Measurements from ENCODE around the gene CXCR4.
"Not testable (repeated sequence)": the region's sequence is repeated elsewhere in the genome, so short reads cannot be mapped to it uniquely, and the experiment has no call there.

CXCR4 gene

DNA sequence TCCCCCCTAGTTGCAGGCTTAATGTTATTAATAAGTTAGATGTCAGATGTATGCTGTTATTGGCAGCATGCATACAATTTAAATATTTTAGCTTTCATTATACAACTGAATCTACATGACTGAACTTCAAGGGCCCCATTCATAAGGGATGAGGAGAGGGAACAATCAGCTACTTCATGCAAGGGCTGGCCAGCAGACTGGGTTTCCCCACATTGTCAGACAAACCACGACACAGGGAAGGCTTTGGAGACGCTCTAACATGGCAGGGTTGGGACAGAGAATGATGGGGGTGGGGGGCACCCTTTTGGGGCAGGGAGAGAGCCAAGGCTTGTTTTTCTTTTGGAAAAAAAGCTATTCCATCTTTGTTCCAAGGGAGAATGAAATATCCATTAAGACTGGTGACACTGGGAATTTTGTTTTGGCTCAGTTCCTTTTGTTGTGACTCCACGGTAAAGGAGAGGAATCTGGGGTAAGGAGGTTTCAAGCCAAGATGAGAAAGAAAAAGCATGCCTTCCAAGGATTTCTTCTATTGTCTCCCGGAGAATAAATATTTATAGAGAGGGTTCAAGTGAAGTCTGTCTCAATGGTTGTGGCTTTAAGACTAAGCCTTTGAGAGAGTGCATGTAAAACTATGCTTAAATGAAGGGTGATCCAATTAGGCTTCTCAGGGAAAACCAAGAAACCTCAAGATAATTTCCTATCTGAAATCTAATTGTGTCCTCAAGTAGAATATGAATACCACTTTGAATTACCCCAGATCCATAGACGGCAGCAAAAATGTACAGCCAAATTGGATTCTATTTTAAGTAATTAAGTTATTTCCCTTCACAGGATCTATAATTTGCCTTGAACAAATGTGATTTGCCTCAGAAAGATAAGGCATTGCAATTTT, 5.4 kb downstream of the CXCR4 start:
- no peak for DNase-seq

DNA sequence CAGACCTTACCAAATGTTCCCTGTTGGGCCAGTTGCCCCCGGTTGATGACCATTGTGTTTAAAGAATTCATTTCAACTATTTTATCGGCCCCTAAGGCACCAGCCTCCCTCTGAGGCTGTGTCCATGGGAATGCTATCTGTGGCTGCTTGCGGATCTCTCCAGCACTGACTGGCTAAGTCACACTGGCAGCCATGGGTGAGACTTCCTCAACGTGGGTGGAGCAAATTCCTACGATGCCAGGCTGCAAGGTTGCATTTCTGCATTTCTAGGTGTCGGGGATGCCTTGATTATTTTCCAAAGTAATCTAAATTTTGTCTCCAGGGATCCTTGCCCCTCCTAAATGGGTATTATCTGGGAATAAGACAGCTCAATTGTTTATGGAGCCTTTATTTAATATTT, 6.2 kb downstream of the CXCR4 start:
- no peak for DNase-seq

DNA sequence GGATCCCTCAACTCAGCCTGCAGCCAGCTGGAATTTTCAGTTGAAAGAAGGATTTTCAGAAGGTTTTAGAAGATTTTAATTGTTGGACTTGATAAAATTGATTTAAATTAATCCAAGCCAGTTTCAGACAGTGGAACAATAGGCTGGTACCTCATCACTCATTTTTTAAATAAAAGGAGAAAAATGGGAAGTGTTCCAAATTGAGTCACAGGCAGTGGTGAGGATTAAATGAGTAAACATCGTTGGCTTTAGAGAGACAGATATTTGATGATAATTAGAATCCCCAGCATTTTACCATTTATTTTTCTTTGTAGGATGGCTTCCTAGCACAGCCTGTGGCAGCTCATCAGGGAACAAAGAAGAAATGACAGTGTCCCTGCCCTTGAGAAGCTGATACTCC, 7.4 kb downstream of the CXCR4 start:
- DNase-seq = no peak

DNA sequence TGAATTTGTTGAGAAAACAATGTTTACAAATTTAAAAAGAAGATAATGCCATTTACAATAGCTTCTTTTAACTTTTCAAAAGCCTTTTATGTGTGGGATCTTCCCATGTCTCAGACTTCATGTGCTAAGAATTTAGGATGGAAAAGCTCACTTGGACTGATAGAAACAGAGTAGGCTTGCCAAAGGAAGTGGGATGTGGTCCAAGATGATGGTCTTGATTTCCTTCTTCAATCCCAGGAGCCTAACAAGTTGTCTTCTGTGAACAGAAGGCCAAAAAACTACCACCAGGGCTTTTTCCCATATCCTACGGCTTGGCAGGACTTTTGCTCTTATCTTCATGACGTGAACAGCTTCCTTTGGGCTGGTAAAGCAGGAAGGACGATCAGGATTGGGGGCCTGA, 9.5 kb downstream of the CXCR4 start:
- DNase-seq = no peak

DNA sequence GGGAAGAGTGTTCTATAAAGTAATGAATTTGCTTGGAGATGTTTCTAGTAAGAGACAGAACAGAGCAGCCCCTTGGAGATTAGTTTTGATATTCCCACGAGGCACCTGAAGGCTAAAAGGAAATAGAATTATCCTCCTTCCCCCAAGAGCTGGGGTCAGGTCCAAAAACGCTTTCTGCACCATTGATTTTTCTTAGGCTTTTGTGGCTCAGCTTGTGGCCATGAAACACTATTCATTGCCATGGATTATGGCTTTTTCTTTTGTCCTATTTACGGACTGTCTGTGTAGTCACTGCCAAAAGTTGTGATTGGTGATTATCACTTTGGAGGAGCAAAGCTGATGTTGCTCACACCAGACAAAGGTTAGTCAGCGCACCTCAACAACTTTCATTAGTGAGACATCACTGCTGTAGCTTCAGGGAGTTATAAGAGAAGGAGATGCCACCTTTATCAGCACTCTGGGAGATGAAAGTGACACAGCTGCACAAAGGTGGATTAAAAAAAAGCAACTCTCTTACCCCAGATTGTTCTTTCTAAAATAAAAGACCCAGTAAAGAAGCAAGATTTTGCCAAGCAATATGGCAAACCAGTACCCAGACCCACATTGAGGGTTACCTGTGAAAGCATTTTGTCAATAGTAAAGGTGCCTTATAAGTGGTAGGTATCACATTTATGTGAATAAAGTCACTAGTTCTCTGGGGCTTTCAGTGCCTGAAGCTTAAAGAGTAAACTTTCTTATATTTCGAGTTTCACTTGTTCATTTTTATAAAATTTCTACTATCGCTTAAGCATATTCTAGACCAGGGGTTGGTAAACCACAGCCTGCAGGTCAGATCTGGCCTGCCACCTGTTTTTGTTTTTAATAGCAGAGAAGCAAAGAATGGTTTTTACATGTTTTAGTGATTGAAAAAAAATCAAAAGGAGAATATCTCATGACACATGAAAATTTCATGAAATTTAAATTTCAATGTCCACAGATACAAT, 10.6 kb downstream of the CXCR4 start:
- DNase-seq = no peak

DNA sequence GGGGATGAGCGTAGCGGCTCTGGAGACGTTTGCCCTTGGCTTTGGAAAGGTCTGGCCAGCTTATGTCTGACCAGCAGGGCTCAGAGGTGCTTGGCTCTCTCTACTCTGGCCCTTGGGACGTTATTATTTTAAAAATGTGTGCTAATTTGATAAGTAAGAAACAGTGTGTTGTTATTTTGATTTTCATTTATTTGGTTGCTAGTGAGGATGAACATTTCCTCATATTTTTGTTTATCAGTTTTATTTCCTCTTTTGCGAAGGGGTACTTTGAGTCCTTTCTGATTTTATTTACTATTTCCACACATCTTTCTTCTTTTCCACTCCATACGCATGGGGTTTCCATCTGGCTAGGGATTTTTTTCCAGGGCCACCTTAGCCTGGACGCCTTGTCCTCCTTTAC, 11.4 kb downstream of the CXCR4 start:
- DNase-seq = no peak

DNA sequence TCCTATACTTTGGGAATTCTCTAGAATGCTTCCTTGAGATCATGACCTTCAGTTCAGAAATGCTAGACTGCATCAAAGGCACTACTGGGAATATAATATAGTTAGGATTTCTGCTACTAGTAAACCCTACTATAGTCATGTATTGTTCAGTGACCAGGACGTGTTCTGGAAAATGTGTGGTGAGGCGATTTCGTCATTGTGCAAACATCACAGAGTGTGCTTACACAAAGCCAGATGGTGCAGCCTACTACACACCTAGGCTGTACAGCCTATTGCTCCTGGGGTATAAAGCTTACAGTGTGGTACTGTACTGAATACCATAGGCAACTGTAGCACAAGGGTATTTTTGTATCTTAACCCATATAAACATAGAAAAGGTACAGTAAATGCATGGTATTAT, 13.0 kb downstream of the CXCR4 start:
- DNase-seq = no peak

DNA sequence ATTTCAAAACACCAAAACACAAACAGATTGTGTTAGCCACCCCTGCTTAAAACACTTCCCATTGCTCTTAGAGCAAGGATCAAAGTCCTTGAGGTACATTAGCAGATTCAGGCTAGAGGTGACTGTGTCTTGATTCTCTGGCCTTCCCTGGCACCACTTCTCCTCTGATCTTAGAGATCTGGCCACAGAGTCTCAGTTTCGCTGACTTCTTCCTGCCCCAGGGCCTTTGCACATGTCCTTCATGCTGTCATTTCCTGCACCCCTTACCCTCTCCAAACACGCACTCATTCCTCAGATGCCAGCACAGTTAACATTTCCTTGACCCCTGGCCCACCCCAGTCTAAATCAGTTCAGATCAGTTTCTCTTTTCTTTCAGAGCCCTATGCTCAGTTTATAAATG, 16.9 kb downstream of the CXCR4 start:
- DNase-seq = no peak

DNA sequence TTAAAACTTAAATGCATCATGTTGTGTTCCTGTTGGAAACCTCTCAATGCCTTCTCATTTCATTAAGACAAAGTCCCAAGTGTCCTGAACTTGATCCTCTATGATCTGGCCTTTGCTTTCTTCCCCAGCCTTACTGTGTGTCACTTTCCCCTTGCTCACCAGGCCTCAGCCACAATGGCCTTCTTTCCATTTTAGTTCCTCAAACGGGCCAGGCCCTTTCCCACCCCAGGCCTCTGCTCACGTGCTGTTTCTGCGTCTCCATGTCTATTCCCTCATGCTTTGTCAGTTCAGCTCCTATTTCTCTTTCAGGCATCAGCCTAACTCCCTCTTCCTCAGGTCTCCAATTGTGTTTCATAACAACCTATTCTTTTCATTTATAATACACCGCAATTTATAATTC, 19.5 kb downstream of the CXCR4 start:
- no peak for DNase-seq

DNA sequence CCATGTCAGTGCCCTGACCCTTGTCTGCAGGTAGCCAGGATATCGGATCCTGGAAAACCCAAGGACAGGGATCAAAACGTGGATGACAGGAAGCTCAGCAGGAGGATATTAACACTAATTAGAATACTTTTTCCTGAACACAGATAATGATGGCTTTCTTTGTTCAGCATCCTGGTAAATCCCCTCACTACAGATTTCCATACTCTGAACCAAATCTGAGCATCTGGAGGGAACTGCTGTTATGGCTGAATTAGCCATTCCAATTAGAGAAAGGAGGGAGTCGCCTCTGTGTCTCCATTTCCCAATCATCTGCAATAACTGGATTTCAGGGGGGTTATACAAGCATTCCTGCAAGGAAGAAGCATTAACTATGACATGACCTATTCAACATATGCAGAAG, 24.4 kb downstream of the CXCR4 start:
- DNase-seq = no peak

DNA sequence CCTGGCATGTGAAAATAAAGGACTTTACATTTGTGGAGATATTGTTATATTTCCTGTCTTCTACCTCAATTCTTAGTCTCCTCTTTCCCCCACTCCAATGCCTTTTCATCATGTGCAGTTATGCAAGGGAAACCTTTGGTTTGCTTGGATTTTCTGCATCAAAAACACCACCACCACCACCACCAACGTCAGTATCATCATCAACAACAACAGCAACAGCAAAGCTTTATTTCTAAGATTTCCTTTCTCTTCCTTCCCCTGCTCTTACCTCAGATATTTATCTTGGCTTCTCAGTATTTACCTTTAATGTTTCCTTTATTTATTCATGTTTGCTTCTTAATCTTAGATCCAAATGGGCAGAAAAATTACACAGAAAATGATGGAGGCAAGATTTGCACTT, 26.1 kb downstream of the CXCR4 start:
- no peak for DNase-seq

DNA sequence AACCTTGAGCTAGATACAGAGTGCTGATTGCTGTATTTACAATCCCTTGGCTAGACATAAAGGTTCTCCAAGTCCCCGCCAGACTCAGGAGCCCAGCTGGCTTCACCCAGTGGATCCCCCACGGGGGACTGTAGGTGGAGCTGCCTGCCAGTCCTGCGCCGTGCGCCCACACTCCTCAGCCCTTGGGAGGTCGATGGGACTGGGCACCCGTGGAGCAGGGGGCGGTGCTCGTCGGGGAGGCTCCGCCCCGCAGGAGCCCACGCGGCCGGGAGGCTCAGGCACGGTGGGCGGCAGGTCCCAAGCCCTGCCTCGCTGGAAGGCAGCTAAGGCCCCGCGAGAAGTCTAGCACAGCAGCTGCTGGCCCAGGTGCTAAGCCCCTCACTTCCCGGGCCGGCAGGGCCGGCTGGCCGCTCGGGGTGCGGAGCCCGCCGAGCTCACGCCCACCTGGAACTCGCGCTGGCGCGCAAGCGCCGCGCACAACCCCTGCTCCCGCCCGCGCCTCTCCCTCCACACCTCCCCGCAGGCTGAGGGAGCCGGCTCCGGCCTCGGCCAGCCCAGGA, 30.0 kb downstream of the CXCR4 start:
- not testable (repeated sequence) for DNase-seq

DNA sequence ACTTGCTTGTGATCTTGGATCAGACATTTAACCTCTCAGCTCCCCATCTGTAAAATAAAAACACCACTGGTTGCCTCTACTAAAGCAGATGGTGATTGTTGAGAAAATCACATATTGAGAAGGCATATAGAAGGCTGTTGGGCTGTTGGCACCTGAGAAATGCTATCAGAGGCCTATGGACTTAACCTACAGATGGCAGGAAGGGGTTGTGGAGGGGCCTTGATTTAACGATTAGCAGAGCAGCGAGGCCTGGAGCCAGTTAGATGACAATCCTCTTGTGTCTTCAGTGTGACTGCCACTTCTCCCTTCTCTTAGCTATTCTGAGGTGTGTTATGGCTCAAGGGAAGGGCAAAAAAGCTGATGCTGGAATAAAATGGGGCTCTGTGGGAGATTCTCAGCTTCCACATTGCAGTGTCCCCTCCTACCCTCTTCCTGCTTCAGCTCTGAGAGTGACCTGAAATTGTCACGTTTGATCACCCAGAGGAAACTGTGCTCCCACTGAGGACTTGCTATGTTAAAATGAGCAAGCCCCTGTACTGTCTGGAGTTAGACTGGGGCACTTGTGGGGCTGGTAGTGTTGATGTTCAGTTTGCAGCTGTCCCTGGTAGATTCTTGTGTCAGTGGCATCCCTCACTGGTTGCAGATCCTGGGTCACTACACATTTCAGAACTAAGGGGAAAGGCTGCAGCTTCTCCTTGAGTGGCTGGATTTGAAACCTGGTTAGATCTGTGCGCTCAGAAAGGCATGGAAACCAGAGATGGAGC, 31.5 kb downstream of the CXCR4 start:
- DNase-seq = no peak

DNA sequence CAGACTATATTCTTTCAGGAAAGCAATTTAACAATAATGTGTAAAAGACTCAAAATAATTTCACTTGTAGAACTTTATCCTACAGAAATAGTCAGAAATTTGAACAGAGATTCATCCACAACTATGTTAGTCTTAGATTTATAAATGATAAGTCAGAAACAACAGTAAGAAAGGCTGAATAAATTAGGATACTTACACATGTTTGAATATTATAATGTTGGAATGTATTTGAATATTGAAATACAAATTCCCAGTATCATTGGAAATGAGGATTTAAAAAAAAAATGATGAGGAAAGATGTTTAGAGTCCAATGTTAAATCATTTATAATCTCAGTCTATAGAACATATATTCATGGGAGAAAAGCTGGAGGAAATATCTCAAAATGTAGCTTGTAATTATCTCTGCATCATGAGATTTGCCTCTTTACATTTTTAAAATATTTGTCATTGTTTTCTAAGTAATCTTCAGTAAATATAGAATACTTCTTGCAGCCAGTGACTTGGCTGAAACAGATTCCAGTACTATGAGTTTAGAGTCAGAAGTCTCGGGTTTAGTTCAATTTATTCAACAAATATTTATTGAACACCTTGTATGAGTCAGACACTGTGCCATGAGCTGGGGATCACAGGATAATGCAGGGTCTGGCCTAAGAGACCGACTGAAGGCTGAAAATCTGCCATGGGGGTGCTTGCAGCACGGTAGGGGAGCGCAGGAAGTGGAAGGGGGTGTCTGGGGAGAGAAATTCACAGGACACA, 32.3 kb downstream of the CXCR4 start:
- DNase-seq = no peak

DNA sequence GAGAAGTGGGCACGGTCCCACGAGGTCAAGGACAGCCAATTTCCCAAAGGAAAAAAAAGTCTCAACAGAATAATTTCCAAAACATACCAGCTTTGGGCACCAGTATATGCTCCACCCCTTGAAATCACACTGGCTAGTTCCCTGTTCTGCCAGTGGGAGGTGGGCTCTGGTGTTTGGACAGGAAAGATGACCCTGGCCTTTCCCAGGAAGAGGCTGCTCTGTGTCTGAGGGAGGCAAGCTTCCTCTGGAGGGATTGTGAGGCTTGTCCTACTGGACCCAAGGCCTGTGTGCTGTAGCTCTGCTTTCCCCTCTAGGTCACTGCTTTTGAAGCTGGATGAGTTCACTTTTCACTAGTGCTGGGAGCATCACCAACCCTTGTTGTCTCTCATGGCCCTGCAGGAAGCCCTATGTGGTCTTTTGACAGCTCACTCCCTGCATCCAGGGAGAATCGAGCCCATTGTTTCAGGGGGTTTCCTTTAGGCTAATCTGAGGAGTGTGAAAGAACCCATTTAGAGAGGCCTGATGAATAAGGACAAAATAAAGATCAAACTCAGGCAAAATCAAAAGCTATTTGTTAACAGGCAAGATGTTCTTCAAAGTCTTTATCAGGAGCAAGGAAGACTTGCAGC, 36.3 kb downstream of the CXCR4 start:
- no peak for DNase-seq

DNA sequence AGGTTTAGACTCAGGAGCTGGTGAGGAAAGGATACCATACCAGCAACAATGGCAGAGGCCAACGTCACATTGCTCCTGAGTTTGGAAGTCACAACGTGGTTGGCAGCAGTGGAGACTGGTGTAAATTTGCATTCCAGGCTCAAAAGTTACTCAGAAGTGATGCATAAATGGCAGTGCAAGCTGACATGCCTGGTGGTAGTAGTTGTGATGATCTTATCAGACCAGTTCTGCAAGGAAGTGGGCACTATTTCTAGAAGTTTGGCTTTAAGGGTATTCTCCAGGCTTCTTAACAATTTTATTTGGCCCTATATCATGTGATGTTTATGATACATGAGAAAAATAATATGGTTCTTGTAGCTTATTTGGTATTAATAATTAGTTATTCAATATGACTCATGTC, 37.8 kb downstream of the CXCR4 start:
- no peak for DNase-seq

DNA sequence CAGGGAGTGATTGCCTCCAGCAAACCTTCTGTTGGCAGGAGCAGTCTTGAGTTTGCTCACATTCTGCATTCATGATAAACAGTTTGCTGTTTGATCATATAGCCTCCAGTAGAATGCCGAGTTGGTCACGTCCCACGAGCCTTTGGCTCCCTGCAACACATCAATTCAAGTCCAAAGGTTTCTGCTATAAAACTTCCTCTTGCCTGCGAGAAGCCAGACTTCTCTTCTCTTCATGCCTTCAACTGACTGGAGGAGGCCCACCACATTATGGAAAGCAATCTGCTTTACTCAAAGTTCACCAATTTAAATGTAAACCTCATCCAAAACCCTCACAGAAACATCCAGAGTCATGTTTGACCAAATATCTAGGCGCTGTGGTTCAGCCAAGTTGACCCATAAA, 40.8 kb downstream of the CXCR4 start:
- DNase-seq = no peak

DNA sequence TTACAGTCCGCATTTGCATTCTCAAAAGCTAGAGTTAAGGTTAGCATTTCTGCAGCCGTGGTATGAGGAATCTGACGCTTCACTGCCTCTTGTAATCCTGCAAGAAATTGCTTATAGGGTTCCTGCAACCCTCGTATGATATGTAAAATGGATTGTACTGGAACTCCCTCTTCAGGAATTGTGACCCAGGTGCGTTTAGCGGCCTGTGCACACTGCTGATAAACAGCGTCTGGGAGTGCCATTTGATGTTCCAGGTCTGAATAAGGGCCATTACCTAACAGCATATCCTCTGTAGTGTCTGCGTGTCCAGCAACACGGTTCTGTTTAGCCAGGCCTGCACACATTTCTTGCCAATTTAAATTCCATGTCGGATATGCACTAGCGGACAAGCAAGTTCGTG, 42.5 kb downstream of the CXCR4 start:
- DNase-seq = no peak

DNA sequence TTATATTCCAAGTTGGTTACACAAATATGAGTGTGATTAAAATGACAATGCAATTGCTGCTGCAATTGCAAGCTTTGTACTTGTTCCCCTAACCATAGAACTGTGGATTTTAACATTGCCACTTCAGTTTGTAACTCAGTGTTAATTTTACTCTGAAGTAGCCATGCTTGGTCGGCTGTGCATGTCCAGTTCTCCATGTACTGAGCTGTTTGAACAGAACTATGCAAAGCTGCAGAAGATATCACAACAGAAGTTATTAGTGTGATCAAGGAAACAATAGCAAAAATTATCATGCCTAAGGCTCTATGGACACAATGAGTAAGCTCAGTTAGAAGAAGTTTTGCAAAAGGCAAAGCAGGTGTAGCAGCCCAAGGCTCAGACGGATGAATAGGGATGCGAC, 45.3 kb downstream of the CXCR4 start:
- DNase-seq = no peak

DNA sequence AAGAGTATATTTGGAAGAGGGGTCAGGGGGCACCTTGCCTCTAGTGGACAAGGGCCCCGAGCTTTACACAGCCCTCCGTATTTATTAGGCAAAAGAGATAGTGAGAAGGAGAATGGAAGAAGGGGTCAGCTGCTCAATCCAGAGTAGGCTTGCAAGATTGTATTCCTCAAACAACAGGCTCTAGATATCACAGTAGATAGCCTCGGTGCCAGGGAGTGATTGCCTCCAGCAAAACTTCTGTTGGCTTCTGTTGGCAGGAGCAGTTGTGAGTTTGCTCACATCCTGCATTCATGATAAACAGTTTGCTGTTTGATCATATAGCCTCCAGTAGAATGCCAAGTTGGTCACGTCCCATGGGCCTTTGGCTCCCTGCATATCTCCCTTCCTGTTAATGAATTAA, 46.1 kb downstream of the CXCR4 start:
- DNase-seq = not testable (repeated sequence)

DNA sequence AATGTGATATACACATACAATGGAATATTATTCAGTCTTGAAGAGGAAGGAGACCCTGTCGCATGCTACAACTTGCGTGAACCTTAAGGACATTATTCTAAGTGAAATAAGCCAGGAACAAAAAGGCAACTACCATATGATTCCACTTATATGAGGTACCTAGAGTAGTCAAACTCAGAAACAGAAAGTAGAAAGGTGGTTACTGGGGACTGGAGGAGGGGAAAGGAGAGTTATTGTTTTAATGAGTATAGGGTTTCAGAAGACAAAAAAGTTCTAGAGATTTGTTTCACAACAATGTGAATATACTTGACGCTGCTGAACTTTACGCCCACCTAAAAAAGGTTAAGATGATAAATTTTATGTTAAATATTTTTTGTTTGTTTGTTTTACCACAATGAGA, 47.0 kb downstream of the CXCR4 start:
- no peak for DNase-seq

DNA sequence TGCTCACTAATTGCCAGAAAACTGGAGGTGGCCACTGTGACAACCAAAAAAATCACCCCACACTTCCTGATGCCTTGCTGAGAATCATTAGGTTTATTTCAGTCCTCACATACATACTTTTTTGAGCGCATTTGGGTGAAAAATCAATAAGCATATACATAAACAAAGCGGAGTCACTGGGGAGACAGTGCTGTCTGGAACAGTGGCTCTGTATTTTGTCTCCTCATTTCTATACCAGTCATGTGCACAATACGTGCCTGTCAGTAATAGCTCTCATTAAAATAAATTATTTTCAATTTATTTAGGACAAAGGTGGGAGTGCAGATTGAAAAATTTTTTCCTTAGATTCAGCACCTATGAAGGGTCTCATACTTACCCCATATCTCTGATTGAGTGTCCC, 48.2 kb downstream of the CXCR4 start:
- DNase-seq = no peak

Measured in NCI-H1417 treated with DMSO at 0.1 percent for 48 hours (cell line).